SU-DHL-6 (cell line): Measurements from ENCODE around the gene GLIPR1.

Source experiments
- CTCF ChIP-seq: fragments of 200-600 bp; sonication (generic); IDR thresholded peaks from one replicate; pipeline ENCODE4 v1.5.1; 2017; ENCODE audit warnings: antibody characterized with exemption, mild to moderate bottlenecking, low read length, moderate library complexity; ENCODE audit not compliant: insufficient read depth, poor library complexity, severe bottlenecking
- EZH2phosphoT487 ChIP-seq: fragments of 200-600 bp; sonication (generic), shearing (Covaris generic); conservative IDR thresholded peaks from 2 replicates; pipeline ENCODE4 v1.6.1; 2018; ENCODE audit warnings: mild to moderate bottlenecking, antibody characterized with exemption, low read length, moderate library complexity, mixed read lengths

GRCh38 chr12:75437564-75437963 lies 43.0 kb upstream of the GLIPR1 start:
- peak; percentile 19 for TF ChIP-seq CTCF
- TF ChIP-seq EZH2phosphoT487: no peak
